ENCODE data around the gene WDR64.
"Not testable (repeated sequence)": the region's sequence is repeated elsewhere in the genome, so short reads cannot be mapped to it uniquely, and the experiment has no call there.

GRCh38 chr1:241735493-241735926, 83.4 kb downstream of the WDR64 start:
- TF ChIP-seq ZNF841 (CRISPR knock-in tag; IDR thresholded peaks at IDR 0.05; ENCODE audit: borderline replicate concordance); EP300 (IDR thresholded peaks at IDR 0.05; ENCODE audit: low read depth in 2 of 2, low read length in 2 of 2); EP300 (CRISPR knock-in tag; IDR thresholded peaks at IDR 0.05; ENCODE audit: borderline replicate concordance); BHLHE40 (IDR thresholded peaks at IDR 0.05; ENCODE audit: low read length); ZNF274 (CRISPR knock-in tag; IDR thresholded peaks at IDR 0.05); ZFP37 (CRISPR knock-in tag; IDR thresholded peaks at IDR 0.05; ENCODE audit: borderline replicate concordance); POLR2G (IDR thresholded peaks at IDR 0.05; ENCODE audit: low read depth, low read length); EZH2 (conservative IDR thresholded peaks at IDR 0.05; ENCODE audit: low read depth, low read length); ZNF549 (CRISPR knock-in tag; IDR thresholded peaks at IDR 0.05); ZSCAN9 (CRISPR knock-in tag; IDR thresholded peaks at IDR 0.05; ENCODE audit: borderline replicate concordance); FOXM1 (CRISPR knock-in tag; IDR thresholded peaks at IDR 0.05); IRF2 (CRISPR knock-in tag; IDR thresholded peaks at IDR 0.05); RARG (CRISPR knock-in tag; IDR thresholded peaks at IDR 0.05; ENCODE audit: low read depth): not testable (repeated sequence)
